Endothelial cell of umbilical vein (primary cell): ENCODE measurements around the gene RGS17. TPM values are rescaled to one million over a fixed set of nuclear protein-coding genes. Genes with fewer than 3 reads are reported as not detected.

Experiments used
- BruUV-seq: library from RNA; stranded (reverse); fragments of 400-500 nt; replicated peaks from 2 replicates; lab custom pipeline; 2021; lab: Mats Ljungman, UMichigan
- CTCF ChIA-PET: fragments of 300-600, 350-600 bp; sonication (Branson Sonifier 250); formaldehyde crosslinking; loops from one replicate; lab custom pipeline; 2021; ENCODE audit warnings: antibody characterized with exemption, inconsistent platforms; lab: Charles Lee
- POLR2A ChIA-PET: fragments of 300-600, 350-600 bp; sonication (Branson Sonifier 250); formaldehyde crosslinking; loops from one replicate; lab custom pipeline; 2021; ENCODE audit warnings: antibody characterized with exemption, inconsistent platforms; lab: Charles Lee
- DNase-seq: peaks from one replicate; pipeline ENCODE4 v3.0.0-alpha.2; 2011; ENCODE audit warnings: low read depth, low spot score
- FAIRE-seq: peaks from 2 replicates; lab custom pipeline; 2011; peaks lifted over from hg19 to GRCh38; lab: Jason Lieb, UNC
- H2AFZ ChIP-seq: 2 replicates; pipeline ENCODE4 v1.6.0; 2012; ENCODE audit warnings: low read depth, low read length, control low read depth, inconsistent platforms
- H3K27ac ChIP-seq: 2 replicates; pipeline ENCODE4 v1.5.1; 2011; ENCODE audit warnings: low read depth, mild to moderate bottlenecking, control low read depth, low read length, moderate library complexity; ENCODE audit not compliant: insufficient read depth
- H3K27me3 ChIP-seq, 2 experiments: 2 replicates each; pipeline versions ENCODE4 v1.6.0 to v1.6.1; 2011; ENCODE audit warnings: low read length in 2 of 2, mixed read lengths in 1 of 2; ENCODE audit not compliant: control insufficient read depth in 2 of 2, insufficient read depth in 2 of 2
- H3K36me3 ChIP-seq, 2 experiments: 2 replicates in 1 of 2; 3 replicates in 1 of 2; pipeline ENCODE4 v1.5.1; 2011; ENCODE audit warnings: low read length in 2 of 2, mild to moderate bottlenecking in 1 of 2, moderate library complexity in 1 of 2; ENCODE audit not compliant: control insufficient read depth in 2 of 2, insufficient read depth in 2 of 2; ENCODE audit errors: extremely low read depth in 1 of 2
- H3K4me1 ChIP-seq: 3 replicates; pipeline ENCODE4 v1.5.1; 2011; ENCODE audit warnings: mild to moderate bottlenecking, low read length; ENCODE audit not compliant: control insufficient read depth, insufficient read depth; ENCODE audit errors: extremely low read depth
- H3K4me2 ChIP-seq: 2 replicates; pipeline ENCODE4 v1.6.1; 2011; ENCODE audit warnings: low read length, control low read depth, mixed read lengths; ENCODE audit not compliant: insufficient read depth
- H3K4me3 ChIP-seq, 3 experiments: fragments of 200-600 bp in 1 of 3; sonication (generic), shearing (Covaris generic) in 1 of 3; replicated peaks in 1 of 3; 2 replicates each; pipeline ENCODE4 v1.5.1; 2011 to 2016; ENCODE audit warnings: control low read depth in 3 of 3, low read length in 3 of 3, mild to moderate bottlenecking in 2 of 3, inconsistent platforms in 1 of 3, low read depth in 1 of 3, moderate library complexity in 1 of 3; ENCODE audit not compliant: insufficient read depth in 1 of 3
- H3K79me2 ChIP-seq: 2 replicates; pipeline ENCODE4 v1.6.0; 2012; ENCODE audit warnings: low read length, inconsistent platforms; ENCODE audit not compliant: control insufficient read depth, insufficient read depth
- H3K9ac ChIP-seq: replicated peaks from 2 replicates; pipeline ENCODE3; 2011; ENCODE audit warnings: low read length, control low read depth; ENCODE audit not compliant: insufficient read depth; ENCODE audit errors: extremely low read depth
- H3K9me1 ChIP-seq: replicated peaks from 3 replicates; pipeline ENCODE4 v1.6.0; 2011; ENCODE audit warnings: mild to moderate bottlenecking, low read length; ENCODE audit not compliant: control insufficient read depth, insufficient read depth; ENCODE audit errors: extremely low read depth
- H3K9me3 ChIP-seq: replicated peaks from 2 replicates; pipeline ENCODE4 v1.5.1; 2012; ENCODE audit warnings: low read length, inconsistent platforms; ENCODE audit not compliant: control insufficient read depth, insufficient read depth
- H4K20me1 ChIP-seq: replicated peaks from 2 replicates; pipeline ENCODE3; 2011; ENCODE audit warnings: mild to moderate bottlenecking, low read length; ENCODE audit not compliant: control insufficient read depth, insufficient read depth; ENCODE audit errors: extremely low read depth
- CTCF ChIP-seq, 2 donors: IDR thresholded peaks; 1 replicate in 1 of 2; 2 replicates in 1 of 2; pipeline ENCODE4 v1.5.1; 2011; ENCODE audit warnings: low read length in 2 of 2, mild to moderate bottlenecking in 2 of 2, moderate library complexity in 2 of 2, control low read depth in 1 of 2, inconsistent platforms in 1 of 2, low read depth in 1 of 2; ENCODE audit not compliant: insufficient read depth in 1 of 2; ENCODE audit errors: extremely low read depth in 1 of 2
- EZH2 ChIP-seq: IDR thresholded peaks from 2 replicates; pipeline ENCODE4 v1.6.1; 2012; ENCODE audit warnings: borderline replicate concordance, low read depth, mild to moderate bottlenecking, moderate library complexity, low read length, inconsistent platforms; ENCODE audit not compliant: severe bottlenecking
- FOS ChIP-seq: IDR thresholded peaks from 2 replicates; pipeline ENCODE4 v1.6.1; 2011; ENCODE audit warnings: mild to moderate bottlenecking, low read length, moderate library complexity, borderline replicate concordance; ENCODE audit not compliant: insufficient read depth
- GATA2 ChIP-seq: IDR thresholded peaks from 2 replicates; pipeline ENCODE4 v1.7.0; 2011; ENCODE audit warnings: low read depth, mild to moderate bottlenecking, moderate library complexity, mixed read lengths, low read length; ENCODE audit not compliant: insufficient read length, insufficient read depth
- JUN ChIP-seq: IDR thresholded peaks from 2 replicates; pipeline ENCODE4 v1.6.1; 2011; ENCODE audit warnings: borderline replicate concordance, low read depth; ENCODE audit not compliant: insufficient read length, insufficient read depth
- MYC ChIP-seq: IDR thresholded peaks from one replicate; pipeline ENCODE4 v1.6.1; 2011; ENCODE audit warnings: mild to moderate bottlenecking, low read depth, low read length
- POLR2A ChIP-seq: IDR thresholded peaks from 2 replicates; pipeline ENCODE4 v1.6.1; 2012; ENCODE audit warnings: low read depth, mild to moderate bottlenecking, control low read depth, low read length
- POLR2AphosphoS5 ChIP-seq: IDR thresholded peaks from 2 replicates; pipeline ENCODE4 v1.6.1; 2012; ENCODE audit warnings: low read depth, mild to moderate bottlenecking, control low read depth, low read length, moderate library complexity; ENCODE audit not compliant: insufficient read depth
- dilution Hi-C: fragments of 300-500 bp; cut with MboI; formaldehyde crosslinking; loops from one replicate; pipeline ENCODE4 v1.15.0; 2019; ENCODE audit warnings: low sequenced_read_pairs; ENCODE audit not compliant: extremely low pct_ligation_motif_present
- intact Hi-C: fragments of 100-400 bp; cut with micrococcal nuclease; formaldehyde crosslinking; loops from one replicate; pipeline ENCODE4 v1.10.0; 2022
- polyA plus RNA-seq, 4 experiments: library from polyadenylated mRNA; depleted of rRNA in 3 of 4; stranded (reverse) in 3 of 4; unstranded in 1 of 4; fragments of >200 nt; gene quantifications; 2 replicates each; pipeline versions ENCODE4 v1.2.1 to v1.2.3, GENCODE V29; 2011 to 2012; ENCODE audit warnings: missing spikeins in 1 of 4
- total RNA-seq: library from RNA; stranded (reverse); gene quantifications from 2 replicates; pipeline ENCODE4 v1.2.3, GENCODE V29; 2021
- TF ChIP-seq, protein P1 (sequence below): IDR thresholded peaks from 2 replicates; pipeline ENCODE4 v1.6.1; 2011; ENCODE audit not compliant: insufficient read depth, insufficient read length

RGS17 gene
- total and polyA plus RNA-seq, 2 donors (not counting 3 experiments of a cell fraction or from before 2014, with no cell fraction given) = 0.40 to 1.1 TPM

GRCh38 chr6:153028286-153028685, 102.8 kb downstream of the RGS17 start:
- H3K36me3 ChIP-seq = no peaks in the 10 kb centered on the region
- H3K9ac ChIP-seq = no peak overlapping the region
- no peaks in the 10 kb centered on the region for H3K79me2 ChIP-seq
- dilution Hi-C loops = no loop called here
- H3K4me2 ChIP-seq = no peak overlapping the region
- BruUV-seq = no TSS peak
- H3K9me1 ChIP-seq = no peaks in the 10 kb centered on the region
- no peak overlapping the region for H3K27ac ChIP-seq
- H3K4me3 ChIP-seq = no peak overlapping the region
- FAIRE-seq (no peak), DNase-seq (no peak)
- no peak for TF ChIP-seq GATA2
- no peak for TF ChIP-seq FOS
- TF ChIP-seq CTCF (IDR thresholded peaks at IDR 0.05; ENCODE audit: extremely low read depth in 1 of 2, insufficient read depth in 1 of 2, low read depth in 1 of 2, low read length in 2 of 2) = no peak
- TF ChIP-seq MYC = no peak
- TF ChIP-seq POLR2AphosphoS5 = no peak
- TF ChIP-seq JUN = no peak
- TF ChIP-seq, protein P1, sequence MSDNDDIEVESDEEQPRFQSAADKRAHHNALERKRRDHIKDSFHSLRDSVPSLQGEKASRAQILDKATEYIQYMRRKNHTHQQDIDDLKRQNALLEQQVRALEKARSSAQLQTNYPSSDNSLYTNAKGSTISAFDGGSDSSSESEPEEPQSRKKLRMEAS = no peak
- no peak for TF ChIP-seq POLR2A
- no peak for TF ChIP-seq EZH2
- no peaks in the 10 kb centered on the region for H3K9me3 ChIP-seq
- H2AFZ ChIP-seq = no peak overlapping the region
- H4K20me1 ChIP-seq = no peaks in the 10 kb centered on the region
- peaks cover 15% of the 10 kb centered on the region for H3K4me1 ChIP-seq
- H3K27me3 ChIP-seq = no peaks in the 10 kb centered on the region
- POLR2A ChIA-PET = no interaction called here
- CTCF ChIA-PET = no interaction called here
- intact Hi-C loops = no loop called here
